IMR-90 (cell line): ENCODE measurements around the gene PRSS38. TPM values are rescaled to one million over a fixed set of nuclear protein-coding genes. Genes with fewer than 3 reads are reported as not detected.

Source experiments
- ATAC-seq: fragments of 200-7000 bp; cut with Tn5 transposase; 2 replicates; pipeline ENCODE4 v1.9.1; 2020; ENCODE audit warnings: low read depth, mild to moderate bottlenecking, moderate library complexity
- BruUV-seq: library from RNA; stranded (reverse); fragments of 400-500 nt; replicated peaks from 2 replicates; lab custom pipeline; 2021; lab: Mats Ljungman, UMichigan
- CTCF ChIA-PET: fragments of 300-600 bp; formaldehyde crosslinking; extraction: SDS; loops from one replicate; lab custom pipeline; 2021; ENCODE audit warnings: antibody characterized with exemption; lab: Yijun Ruan, JAX
- POLR2A ChIA-PET: fragments of 300-600 bp; sonication (Branson Sonifier 250); formaldehyde crosslinking; loops from one replicate; lab custom pipeline; 2022; ENCODE audit warnings: antibody characterized with exemption; ENCODE audit not compliant: unreplicated experiment; lab: Charles Lee
- DNase-seq: peaks from one replicate; pipeline ENCODE4 v3.0.0; 2013
- H2AFZ ChIP-seq: replicated peaks from 2 replicates; pipeline ENCODE3; 2013; ENCODE audit warnings: low read length, mild to moderate bottlenecking; ENCODE audit not compliant: poor library complexity
- H2AK5ac ChIP-seq: 2 replicates; pipeline ENCODE4 v1.6.1; 2013; ENCODE audit warnings: low read depth, low read length, inconsistent platforms
- H2AK9ac ChIP-seq: replicated peaks from 2 replicates; pipeline ENCODE3; 2013; ENCODE audit warnings: mild to moderate bottlenecking, low read depth, low read length, moderate library complexity; ENCODE audit not compliant: poor library complexity
- H2BK120ac ChIP-seq: 2 replicates; pipeline ENCODE4 v1.6.1; 2013; ENCODE audit warnings: low read depth, low read length, inconsistent platforms
- H2BK15ac ChIP-seq: 3 replicates; pipeline ENCODE4 v1.6.1; 2013; ENCODE audit warnings: low read depth, low read length, inconsistent platforms
- H2BK20ac ChIP-seq: 2 replicates; pipeline ENCODE4 v1.6.1; 2013; ENCODE audit warnings: low read depth, mild to moderate bottlenecking, inconsistent platforms, low read length, moderate library complexity
- H2BK5ac ChIP-seq: 2 replicates; pipeline ENCODE4 v1.6.1; 2013; ENCODE audit warnings: mild to moderate bottlenecking, low read depth, low read length, inconsistent platforms; ENCODE audit not compliant: poor library complexity, severe bottlenecking
- H3K14ac ChIP-seq: replicated peaks from 2 replicates; pipeline ENCODE4 v1.6.1; 2013; ENCODE audit warnings: low read depth, low read length, inconsistent platforms
- H3K18ac ChIP-seq: 2 replicates; pipeline ENCODE4 v1.6.1; 2013; ENCODE audit warnings: low read depth, low read length, control low read depth
- H3K23ac ChIP-seq: 2 replicates; pipeline ENCODE4 v1.6.1; 2013; ENCODE audit warnings: low read depth, low read length, inconsistent platforms
- H3K27ac ChIP-seq: 2 replicates; pipeline ENCODE4 v1.5.1; 2013; ENCODE audit warnings: mild to moderate bottlenecking, control low read depth, low read length; ENCODE audit not compliant: insufficient read depth
- H3K27me3 ChIP-seq: 2 replicates; pipeline ENCODE4 v1.6.1; 2013; ENCODE audit warnings: low read length; ENCODE audit not compliant: control insufficient read depth, insufficient read depth
- H3K36me3 ChIP-seq: 2 replicates; pipeline ENCODE4 v1.6.1; 2013; ENCODE audit warnings: low read length, mixed read lengths; ENCODE audit not compliant: control insufficient read depth, insufficient read depth
- H3K4ac ChIP-seq: 2 replicates; pipeline ENCODE4 v1.6.1; 2013; ENCODE audit warnings: low read depth, low read length, inconsistent platforms
- H3K4me1 ChIP-seq: 2 replicates; pipeline ENCODE4 v1.6.1; 2013; ENCODE audit warnings: low read length, mixed read lengths; ENCODE audit not compliant: control insufficient read depth, insufficient read depth
- H3K4me2 ChIP-seq: 2 replicates; pipeline ENCODE4 v1.6.1; 2013; ENCODE audit warnings: low read depth, mild to moderate bottlenecking, control low read depth, low read length, moderate library complexity
- H3K4me3 ChIP-seq: 2 replicates; pipeline ENCODE4 v1.5.1; 2013; ENCODE audit warnings: low read depth, mild to moderate bottlenecking, control low read depth, low read length, moderate library complexity; ENCODE audit not compliant: insufficient read depth
- H3K56ac ChIP-seq: 2 replicates; pipeline ENCODE4 v1.6.1; 2013; ENCODE audit warnings: low read length, inconsistent platforms; ENCODE audit not compliant: insufficient read depth; ENCODE audit errors: extremely low read depth
- H3K79me1 ChIP-seq, 2 experiments: 2 replicates each; pipeline ENCODE4 v1.6.1; 2013; ENCODE audit warnings: low read length in 2 of 2, inconsistent platforms in 1 of 2, low read depth in 1 of 2
- H3K9ac ChIP-seq: 2 replicates; pipeline ENCODE4 v1.6.1; 2013; ENCODE audit warnings: low read depth, low read length, control low read depth
- H3K9me1 ChIP-seq: 2 replicates; pipeline ENCODE4 v1.6.1; 2013; ENCODE audit warnings: low read length, inconsistent platforms; ENCODE audit not compliant: insufficient read depth
- H3K9me3 ChIP-seq: 2 replicates; pipeline ENCODE4 v1.6.1; 2013; ENCODE audit warnings: low read length; ENCODE audit not compliant: control insufficient read depth, insufficient read depth
- H4K20me1 ChIP-seq: 2 replicates; pipeline ENCODE4 v1.6.1; 2013; ENCODE audit warnings: low read length, inconsistent platforms; ENCODE audit not compliant: insufficient read depth
- H4K5ac ChIP-seq: 2 replicates; pipeline ENCODE4 v1.6.1; 2013; ENCODE audit warnings: mild to moderate bottlenecking, low read depth, low read length, control low read depth
- H4K8ac ChIP-seq, 2 experiments: 2 replicates each; pipeline ENCODE4 v1.6.1; 2013; ENCODE audit warnings: low read depth in 2 of 2, low read length in 2 of 2, control low read depth in 1 of 2, inconsistent platforms in 1 of 2
- H4K91ac ChIP-seq: 2 replicates; pipeline ENCODE4 v1.6.1; 2013; ENCODE audit warnings: low read depth, low read length, inconsistent platforms; ENCODE audit not compliant: insufficient read depth
- CTCF ChIP-seq: conservative IDR thresholded peaks from 2 replicates; pipeline ENCODE4 v1.5.1; 2012; ENCODE audit warnings: mild to moderate bottlenecking, low read depth, low read length, improper control_type of control experiment
- FOS ChIP-seq: fragments of 150-350 bp; IDR thresholded peaks from 2 replicates; pipeline ENCODE4 v1.6.1; 2016; ENCODE audit warnings: low read depth, low read length
- MAFK ChIP-seq: IDR thresholded peaks from 2 replicates; pipeline ENCODE4 v1.6.1; 2012; ENCODE audit warnings: low read depth, low read length, improper control_type of control experiment
- NFE2L2 ChIP-seq: fragments of 150-350 bp; IDR thresholded peaks from 2 replicates; pipeline ENCODE4 v1.6.1; 2016; ENCODE audit warnings: low read depth, mild to moderate bottlenecking, low read length
- RAD21 ChIP-seq: IDR thresholded peaks from 2 replicates; pipeline ENCODE4 v1.6.1; 2012; ENCODE audit warnings: low read length, improper control_type of control experiment
- WGBS, 2 experiments: methylation state at CpG; one replicate each; pipeline versions ENCODE4 v1.1.5 to v1.1.7; 2013; ENCODE audit warnings: missing lambda C conversion rate in 2 of 2; ENCODE audit not compliant: insufficient read length in 1 of 2; ENCODE audit errors: extremely low coverage in 2 of 2; 5-methylcytosine and 5-hydroxymethylcytosine counted together
- dilution Hi-C: fragments of 300-500 bp; cut with HindIII; formaldehyde crosslinking; loops from one replicate; pipeline ENCODE4 v1.14.3; 2018; ENCODE audit warnings: low sequenced_read_pairs; ENCODE audit not compliant: unreplicated experiment
- in situ Hi-C: fragments of 300-500 bp; cut with MboI; formaldehyde crosslinking; loops from 3 replicates; pipeline ENCODE4 v1.14.3; 2019; ENCODE audit warnings: low sequenced_read_pairs, inconsistent platforms, mixed read lengths
- intact Hi-C: fragments of 100-400 bp; cut with micrococcal nuclease; formaldehyde crosslinking; loops from 2 replicates; pipeline ENCODE4 v1.10.0; 2022
- polyA plus RNA-seq, 3 experiments: library from polyadenylated mRNA; depleted of rRNA; stranded (reverse); fragments of >200 nt; gene quantifications; 2 replicates each; pipeline ENCODE4 v1.2.3, GENCODE V29; 2012; ENCODE audit warnings: low replicate concordance in 1 of 3
- total RNA-seq: library from RNA; depleted of rRNA; stranded (reverse); fragments of >200 nt; gene quantifications from 2 replicates; pipeline ENCODE4 v1.2.3, GENCODE V29; 2012

The PRSS38 gene
- total and polyA plus RNA-seq, 2 of the 4 experiments (the other 2 are of a cell fraction) = not detected

DNA sequence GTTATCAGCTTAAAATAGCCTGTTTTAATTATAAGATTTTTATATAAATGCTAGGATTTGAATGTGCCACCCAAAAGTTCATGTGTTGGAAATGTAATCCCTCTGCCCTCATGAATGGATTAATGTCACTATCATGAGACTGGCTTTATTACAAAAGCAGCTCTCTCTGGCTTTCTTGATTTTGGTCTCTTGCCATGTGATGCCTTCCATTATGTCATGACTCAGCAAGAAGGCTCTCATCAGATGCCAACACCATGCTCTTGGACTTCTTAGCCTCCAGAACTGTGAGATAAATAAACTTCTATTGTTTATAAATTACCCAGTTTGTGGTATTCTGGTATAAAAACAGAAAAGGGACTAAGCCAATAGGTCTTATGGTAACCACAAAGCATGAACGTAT, 6.9 kb upstream of the PRSS38 start:
- no peak overlapping the region for H2BK5ac ChIP-seq
- H4K8ac ChIP-seq = no peak overlapping the region
- intact Hi-C loops = no loop called here
- no peaks in the 10 kb centered on the region for H4K20me1 ChIP-seq
- no peak overlapping the region for H3K14ac ChIP-seq
- no peak for TF ChIP-seq RAD21
- no peak for TF ChIP-seq FOS
- peak; percentile 75 for TF ChIP-seq NFE2L2
- TF ChIP-seq MAFK = peak; percentile 64
- TF ChIP-seq CTCF = no peak
- WGBS, 2 experiments = no CpG with 5 or more reads among the region's 1 CpG
- no peak overlapping the region for H2BK120ac ChIP-seq
- no peaks in the 10 kb centered on the region for H3K4me1 ChIP-seq
- H2BK15ac ChIP-seq = no peak overlapping the region
- no peak overlapping the region for H3K27ac ChIP-seq
- peak; percentile 20 for DNase-seq
- H2BK20ac ChIP-seq = no peak overlapping the region
- no peak overlapping the region for H3K23ac ChIP-seq
- no peak overlapping the region for H2AK5ac ChIP-seq
- H3K27me3 ChIP-seq = no peaks in the 10 kb centered on the region; the same call in 1 of the 2 replicates
- no peak overlapping the region for H4K5ac ChIP-seq
- H2AK9ac ChIP-seq = no peak overlapping the region
- no peaks in the 10 kb centered on the region for H3K79me1 ChIP-seq
- no peaks in the 10 kb centered on the region for H3K36me3 ChIP-seq
- no peak overlapping the region for H3K4me2 ChIP-seq
- dilution Hi-C loops = no loop called here
- H3K9me1 ChIP-seq = no peaks in the 10 kb centered on the region
- H3K56ac ChIP-seq = no peak overlapping the region
- ChIA-PET POLR2A (interaction anchor here (0.6 to 1.0 kb wide), 2 partner anchors 13 to 241 kb away, joined by 4 to 6 read pairs; no protein-coding TSS in a partner anchor), CTCF (no interaction called here)
- no peak overlapping the region for H4K91ac ChIP-seq
- no peak overlapping the region for H3K4ac ChIP-seq
- peaks cover 2% of the 10 kb centered on the region; the same call in 1 of the 2 replicates for H3K9me3 ChIP-seq
- in situ Hi-C loops = no loop called here
- ATAC-seq = peak; percentile 63
- BruUV-seq = no TSS peak
- H2AFZ ChIP-seq = no peak overlapping the region
- no peak overlapping the region for H3K9ac ChIP-seq
- no peak overlapping the region for H3K4me3 ChIP-seq
- no peak overlapping the region for H3K18ac ChIP-seq
